SK-N-SH (cell line): ENCODE measurements around the gene DACH1. TPM values are rescaled to one million over a fixed set of nuclear protein-coding genes. Genes with fewer than 3 reads are reported as not detected.

ENCODE experiments used
- CTCF ChIA-PET: fragments of 300-600, 350-600 bp; formaldehyde crosslinking; extraction: SDS; loops from one replicate; lab custom pipeline; 2021; lab: Yijun Ruan, JAX
- POLR2A ChIA-PET: fragments of 350-600 bp; sonication (Branson Sonifier 250); formaldehyde crosslinking; extraction: SDS; loops from one replicate; lab custom pipeline; 2020; ENCODE audit warnings: antibody characterized with exemption, inconsistent platforms; lab: Yijun Ruan, JAX
- DNase-seq: peaks from one replicate; pipeline ENCODE4 v3.0.0; 2012
- H2AFZ ChIP-seq: fragments of 200-600 bp; sonication (generic); 2 replicates; pipeline ENCODE4 v1.8.1; 2016; ENCODE audit warnings: antibody characterized with exemption, mild to moderate bottlenecking, low read depth
- H3F3A ChIP-seq: fragments of 200-600 bp; sonication (generic); replicated peaks from 2 replicates; pipeline ENCODE3; 2016; ENCODE audit warnings: antibody characterized with exemption, mild to moderate bottlenecking; ENCODE audit not compliant: insufficient read depth
- H3K27ac ChIP-seq, 2 experiments: fragments of 200-500 bp in 1 of 2; fragments of 200-600 bp in 1 of 2; sonication (Bioruptor generic) in 1 of 2; sonication (generic), shearing (Covaris generic) in 1 of 2; 2 replicates each; pipeline versions ENCODE4 v1.5.1 to v1.6.1; 2014 to 2016; ENCODE audit warnings: low read depth in 2 of 2, inconsistent platforms in 1 of 2, low read length in 1 of 2, mild to moderate bottlenecking in 1 of 2, mixed read lengths in 1 of 2
- H3K27me3 ChIP-seq: fragments of 200-600 bp; sonication (generic), shearing (Covaris generic); 2 replicates; pipeline ENCODE4 v1.6.1; 2016; ENCODE audit warnings: mixed run types; ENCODE audit not compliant: insufficient read depth
- H3K36me3 ChIP-seq, 2 experiments: fragments of 200-500 bp in 1 of 2; fragments of 200-600 bp in 1 of 2; sonication (Bioruptor generic) in 1 of 2; sonication (generic) in 1 of 2; replicated peaks in 1 of 2; 2 replicates each; pipeline versions ENCODE3 to v1.5.1; 2014 to 2016; ENCODE audit warnings: low read length in 1 of 2, mild to moderate bottlenecking in 1 of 2; ENCODE audit not compliant: insufficient read depth in 2 of 2, control insufficient read depth in 1 of 2
- H3K4me1 ChIP-seq, 2 experiments: fragments of 200-500 bp in 1 of 2; fragments of 200-600 bp in 1 of 2; sonication (Bioruptor generic) in 1 of 2; sonication (generic), shearing (Covaris generic) in 1 of 2; 2 replicates each; pipeline versions ENCODE4 v1.5.1 to v1.6.1; 2014 to 2016; ENCODE audit warnings: low read depth in 1 of 2, low read length in 1 of 2, mixed run types in 1 of 2; ENCODE audit not compliant: insufficient read depth in 2 of 2, control insufficient read depth in 1 of 2
- H3K4me2 ChIP-seq: fragments of 200-600 bp; sonication (generic), shearing (Covaris generic); 2 replicates; pipeline ENCODE4 v1.6.1; 2017; ENCODE audit warnings: mixed run types
- H3K4me3 ChIP-seq, 2 experiments: fragments of 200-500 bp in 1 of 2; fragments of 200-600 bp in 1 of 2; sonication (Bioruptor generic) in 1 of 2; sonication (generic), shearing (Covaris generic) in 1 of 2; 2 replicates each; pipeline versions ENCODE4 v1.5.1 to v1.8.1; 2014 to 2016; ENCODE audit warnings: low read depth in 2 of 2, inconsistent platforms in 1 of 2, low read length in 1 of 2, mild to moderate bottlenecking in 1 of 2, mixed read lengths in 1 of 2, moderate library complexity in 1 of 2
- H3K79me2 ChIP-seq: fragments of 200-600 bp; sonication (generic); 2 replicates; pipeline ENCODE4 v1.8.1; 2017; ENCODE audit warnings: mild to moderate bottlenecking; ENCODE audit not compliant: insufficient read depth
- H3K9ac ChIP-seq: fragments of 200-600 bp; sonication (generic); 2 replicates; pipeline ENCODE4 v1.6.1; 2017; ENCODE audit warnings: mixed run types
- H3K9me2 ChIP-seq: fragments of 200-600 bp; sonication (generic); 2 replicates; pipeline ENCODE4 v1.6.1; 2017; ENCODE audit warnings: mixed run types
- H3K9me3 ChIP-seq: fragments of 200-600 bp; sonication (generic); 2 replicates; pipeline ENCODE4 v1.6.1; 2017; ENCODE audit warnings: mixed run types, mild to moderate bottlenecking, moderate library complexity
- H4K20me1 ChIP-seq: fragments of 200-600 bp; sonication (generic); 2 replicates; pipeline ENCODE4 v1.6.1; 2017; ENCODE audit warnings: mild to moderate bottlenecking, mixed run types; ENCODE audit not compliant: insufficient read depth
- CHD2 ChIP-seq: fragments of 150-350 bp; IDR thresholded peaks from 2 replicates; pipeline ENCODE4 v1.6.1; 2018; ENCODE audit warnings: low read length; ENCODE audit not compliant: partially characterized antibody
- CTCF ChIP-seq: fragments of 200-600 bp; sonication (generic); IDR thresholded peaks from 2 replicates; pipeline ENCODE4 v1.6.1; 2017; ENCODE audit warnings: antibody characterized with exemption, mild to moderate bottlenecking, moderate library complexity
- EP300 ChIP-seq, 2 experiments: IDR thresholded peaks; 2 replicates each; pipeline versions ENCODE4 v1.4.0 to v1.6.1; 2012; ENCODE audit warnings: borderline replicate concordance in 1 of 2, low read depth in 1 of 2, low read length in 1 of 2
- EZH2phosphoT487 ChIP-seq: fragments of 200-600 bp; sonication (generic); IDR thresholded peaks from 2 replicates; pipeline ENCODE4 v1.6.1; 2017; ENCODE audit warnings: low read depth, mixed run types, mild to moderate bottlenecking, antibody characterized with exemption, moderate library complexity, borderline replicate concordance
- FOSL2 ChIP-seq: IDR thresholded peaks from 2 replicates; pipeline ENCODE4 v1.4.0; 2012; ENCODE audit warnings: low read depth, mild to moderate bottlenecking, moderate library complexity, borderline replicate concordance
- FOXM1 ChIP-seq: IDR thresholded peaks from 2 replicates; pipeline ENCODE4 v1.4.0; 2012; ENCODE audit warnings: low read depth, mild to moderate bottlenecking
- GATA2 ChIP-seq: sonication (generic); formaldehyde crosslinking; IDR thresholded peaks from 2 replicates; pipeline ENCODE4 v1.5.0; 2020; ENCODE audit warnings: mild to moderate bottlenecking, missing genetic modification reagents
- IRF3 ChIP-seq: fragments of 150-350 bp; IDR thresholded peaks from 2 replicates; pipeline ENCODE4 v1.6.1; 2016; ENCODE audit warnings: mild to moderate bottlenecking, low read depth, low read length
- JUND ChIP-seq: IDR thresholded peaks from 2 replicates; pipeline ENCODE4 v1.4.0; 2012
- MAX ChIP-seq: IDR thresholded peaks from 2 replicates; pipeline ENCODE4 v1.4.0; 2012; ENCODE audit warnings: low read depth
- MXI1 ChIP-seq: IDR thresholded peaks from 2 replicates; pipeline ENCODE4 v1.6.1; 2012; ENCODE audit warnings: mild to moderate bottlenecking, low read depth, low read length, improper control_type of control experiment
- NFIC ChIP-seq: IDR thresholded peaks from 2 replicates; pipeline ENCODE4 v1.4.0; 2012; ENCODE audit warnings: borderline replicate concordance
- NRF1 ChIP-seq: IDR thresholded peaks from 2 replicates; pipeline ENCODE4 v1.6.1; 2012; ENCODE audit warnings: low read depth, mild to moderate bottlenecking, low read length
- RCOR1 ChIP-seq: fragments of 150-350 bp; IDR thresholded peaks from 2 replicates; pipeline ENCODE4 v1.6.1; 2017; ENCODE audit warnings: antibody characterized with exemption, low read length
- SMC3 ChIP-seq: IDR thresholded peaks from 2 replicates; pipeline ENCODE4 v1.6.1; 2012; ENCODE audit warnings: low read depth, low read length, improper control_type of control experiment
- TAF1 ChIP-seq: IDR thresholded peaks from 2 replicates; pipeline ENCODE4 v1.6.1; 2012; ENCODE audit warnings: low read depth, mild to moderate bottlenecking, low read length, moderate library complexity, borderline replicate concordance
- USF1 ChIP-seq: IDR thresholded peaks from 2 replicates; pipeline ENCODE4 v1.4.0; 2012; ENCODE audit warnings: low read depth, borderline replicate concordance
- YY1 ChIP-seq: IDR thresholded peaks from 2 replicates; pipeline ENCODE4 v1.4.0; 2012; ENCODE audit warnings: low read depth, mild to moderate bottlenecking
- ZBTB33 ChIP-seq: IDR thresholded peaks from 2 replicates; pipeline ENCODE4 v1.4.0; 2012; ENCODE audit warnings: low read depth, borderline replicate concordance
- WGBS: methylation state at CpG from one replicate; pipeline ENCODE4 v1.1.6; 2017; ENCODE audit warnings: low lambda C conversion rate; 5-methylcytosine and 5-hydroxymethylcytosine counted together
- polyA plus RNA-seq, 3 experiments: library from polyadenylated mRNA; depleted of rRNA; stranded (reverse); fragments of >200 nt; gene quantifications; 2 replicates each; pipeline ENCODE4 v1.2.3, GENCODE V29; 2012

Gene DACH1
- polyA plus RNA-seq, 1 of the 3 experiments (the other 2 are of a cell fraction), result 0.21 TPM

GRCh38 chr13:71830736-71831135 is 36.3 kb downstream of the DACH1 start:
- no peaks in the 10 kb centered on the region for H3K79me2 ChIP-seq
- 72% methylated on average over 2 of the region's 2 CpGs for WGBS
- TF ChIP-seq CTCF (no peak), MAX (no peak)
- H3K9me2 ChIP-seq, result no peaks in the 10 kb centered on the region
- ChIA-PET POLR2A (no interaction called here), CTCF (no interaction called here)
- no peak for DNase-seq
- H3K36me3 ChIP-seq, result no peaks in the 10 kb centered on the region
- no peak overlapping the region for H3K9ac ChIP-seq
- H2AFZ ChIP-seq, result no peak overlapping the region
- H3K4me1 ChIP-seq, result peaks cover 0 to 8% of the 10 kb centered on the region in 2 experiments; a peak in 2 of 4 replicates
- no peak overlapping the region for H3K4me3 ChIP-seq
- H4K20me1 ChIP-seq, result no peaks in the 10 kb centered on the region
- H3K9me3 ChIP-seq, result no peaks in the 10 kb centered on the region
- no peak overlapping the region for H3K27ac ChIP-seq
- no peaks in the 10 kb centered on the region for H3F3A ChIP-seq
- H3K4me2 ChIP-seq, result no peak overlapping the region
- no peaks in the 10 kb centered on the region for H3K27me3 ChIP-seq

- no peak overlapping the region for H3K9ac ChIP-seq
- POLR2A ChIA-PET, result no interaction called here
- no peak overlapping the region for H3K4me3 ChIP-seq
- H2AFZ ChIP-seq, result no peak overlapping the region
- H3K4me1 ChIP-seq, result peaks cover 0 to 8% of the 10 kb centered on the region in 2 experiments; a peak in 2 of 4 replicates
- 64% methylated on average over 5 of the region's 5 CpGs for WGBS
- CTCF ChIA-PET, result no interaction called here
- no peaks in the 10 kb centered on the region for H3K79me2 ChIP-seq
- no peaks in the 10 kb centered on the region for H3F3A ChIP-seq
- H3K4me2 ChIP-seq, result no peak overlapping the region
- H3K9me2 ChIP-seq, result no peaks in the 10 kb centered on the region
- H3K27ac ChIP-seq, result no peak overlapping the region
- H3K27me3 ChIP-seq, result no peaks in the 10 kb centered on the region
- H4K20me1 ChIP-seq, result no peaks in the 10 kb centered on the region
- H3K36me3 ChIP-seq, result no peaks in the 10 kb centered on the region
- no peaks in the 10 kb centered on the region for H3K9me3 ChIP-seq
- no peak for TF ChIP-seq GATA2
- no peak for TF ChIP-seq EP300 (IDR thresholded peaks at IDR 0.05; ENCODE audit: borderline replicate concordance in 1 of 2, low read depth in 1 of 2, low read length in 1 of 2)
- TF ChIP-seq EZH2phosphoT487, result no peak
- no peak for TF ChIP-seq RCOR1
- no peak for TF ChIP-seq MXI1
- no peak for TF ChIP-seq FOXM1
- TF ChIP-seq CHD2, result no peak
- TF ChIP-seq MAX, result no peak
- TF ChIP-seq SMC3, result no peak
- TF ChIP-seq TAF1, result no peak
- no peak for TF ChIP-seq USF1
- no peak for TF ChIP-seq ZBTB33
- TF ChIP-seq IRF3, result no peak
- TF ChIP-seq JUND, result no peak
- no peak for TF ChIP-seq FOSL2
- no peak for TF ChIP-seq NFIC
- no peak for TF ChIP-seq NRF1
- no peak for TF ChIP-seq YY1
- no peak for DNase-seq
Observed at GRCh38 chr13:71830323-71830722, 36.7 kb downstream of the DACH1 start.
